ENCODE measurements around the gene FBXL4.

The FBXL4 gene

GRCh38 chr6:98836962-98837944, 110.5 kb downstream of the FBXL4 start:
- no peak for DNase-seq

- no peak for DNase-seq
Observed at GRCh38 chr6:98836025-98836961, 111.5 kb downstream of the FBXL4 start.

- no peak for DNase-seq
Observed at GRCh38 chr6:98835149-98836024, 112.4 kb downstream of the FBXL4 start.

- peak; percentile 76 for DNase-seq
Observed at GRCh38 chr6:98834060-98835031, 113.4 kb downstream of the FBXL4 start, which contains the start of gene POU3F2. TSS of gene POU3F2 (plus strand) at chr6:98834574. CDS start at chr6:98834874, 300 bp downstream.

- no peak for DNase-seq
Observed at GRCh38 chr6:98833307-98834059, 114.3 kb downstream of the FBXL4 start.

GRCh38 chr6:98833057-98833306, 114.8 kb downstream of the FBXL4 start:
- DNase-seq = no peak

- DNase-seq = peak; percentile 25
Observed at GRCh38 chr6:98832284-98833056, 115.3 kb downstream of the FBXL4 start.

GRCh38 chr6:98831959-98832283, 115.8 kb downstream of the FBXL4 start:
- DNase-seq = no peak

- no peak for DNase-seq
Observed at GRCh38 chr6:98831057-98831958, 116.4 kb downstream of the FBXL4 start.

- no peak for DNase-seq
Observed at GRCh38 chr6:98830146-98830545, 117.6 kb downstream of the FBXL4 start.

- no peak for DNase-seq
Observed at GRCh38 chr6:98828941-98829411, 118.8 kb downstream of the FBXL4 start.

- DNase-seq = no peak
Observed at GRCh38 chr6:98828211-98828788, 119.4 kb downstream of the FBXL4 start.

- DNase-seq = no peak
Observed at GRCh38 chr6:98827295-98828159, 120.2 kb downstream of the FBXL4 start.

- no peak for DNase-seq
Observed at GRCh38 chr6:98825600-98826230, 122.0 kb downstream of the FBXL4 start.

- no peak for DNase-seq
Observed at GRCh38 chr6:98824902-98825599, 122.7 kb downstream of the FBXL4 start.

Data from suppressor macrophage treated with lipopolysaccharide for 4 hours (primary cell).